Calu3 (cell line): ENCODE results near the gene ACTN2. TPM values are rescaled to one million over a fixed set of nuclear protein-coding genes. Genes with fewer than 3 reads are reported as not detected.

Experiments
- BruUV-seq: library from RNA; stranded (reverse); fragments of 400-500 nt; replicated peaks from 2 replicates; lab custom pipeline; 2021; lab: Mats Ljungman, UMichigan
- CTCF ChIA-PET: fragments of 300-600 bp; sonication (Branson Sonifier 250); formaldehyde crosslinking; loops from one replicate; lab custom pipeline; 2022; ENCODE audit warnings: antibody characterized with exemption; lab: Charles Lee
- DNase-seq: peaks from one replicate; pipeline ENCODE4 v3.0.0; 2022
- H3K27ac Mint-ChIP-seq: one replicate; pipeline ENCODE4 v1.8.0; 2022; ENCODE audit warnings: mixed read lengths; ENCODE audit not compliant: unreplicated experiment
- H3K27me3 Mint-ChIP-seq: one replicate; pipeline ENCODE4 v1.8.0; 2022; ENCODE audit warnings: mixed read lengths; ENCODE audit not compliant: unreplicated experiment
- H3K36me3 Mint-ChIP-seq: one replicate; pipeline ENCODE4 v1.8.0; 2022; ENCODE audit warnings: mild to moderate bottlenecking, moderate library complexity, mixed read lengths; ENCODE audit not compliant: insufficient read depth, unreplicated experiment
- H3K4me1 Mint-ChIP-seq: one replicate; pipeline ENCODE4 v1.8.0; 2022; ENCODE audit warnings: mild to moderate bottlenecking, low read depth, mixed read lengths; ENCODE audit not compliant: unreplicated experiment
- H3K4me3 Mint-ChIP-seq: one replicate; pipeline ENCODE4 v1.8.0; 2022; ENCODE audit warnings: mild to moderate bottlenecking, low read depth, moderate library complexity, mixed read lengths; ENCODE audit not compliant: unreplicated experiment
- H3K9me3 Mint-ChIP-seq: one replicate; pipeline ENCODE4 v1.8.0; 2022; ENCODE audit warnings: low read depth, mixed read lengths; ENCODE audit not compliant: unreplicated experiment
- CTCF ChIP-seq: fragments of 200-600 bp; IDR thresholded peaks from one replicate; pipeline ENCODE4 v1.8.0; 2022; ENCODE audit warnings: antibody characterized with exemption; ENCODE audit not compliant: unreplicated experiment
- intact Hi-C: fragments of 100-400 bp; cut with micrococcal nuclease; formaldehyde crosslinking; loops from one replicate; pipeline ENCODE4 v1.10.0; 2022; ENCODE audit not compliant: unreplicated experiment
- total RNA-seq: library from RNA; stranded (reverse); gene quantifications from 2 replicates; pipeline ENCODE4 v1.2.3, GENCODE V29; 2022

Gene ACTN2
- total RNA-seq, 1 experiment from 2014 or later = not detected

- no peak for TF ChIP-seq CTCF
- H3K4me3 Mint-ChIP-seq = no peak overlapping the region
- CTCF ChIA-PET = no interaction called here
- no peaks in the 10 kb centered on the region for H3K27me3 Mint-ChIP-seq
- no peaks in the 10 kb centered on the region for H3K36me3 Mint-ChIP-seq
- DNase-seq = no peak
- H3K9me3 Mint-ChIP-seq = no peaks in the 10 kb centered on the region
- BruUV-seq = no TSS peak
- intact Hi-C loops = no loop called here
- no peaks in the 10 kb centered on the region for H3K4me1 Mint-ChIP-seq
- H3K27ac Mint-ChIP-seq = no peak overlapping the region
These were observed 32.0 kb downstream of the ACTN2 start for GRCh38 chr1:236718328-236718727.

- Mint-ChIP-seq H3K9me3 (no peaks in the 10 kb centered on the region), H3K4me3 (no peak overlapping the region), H3K4me1 (no peaks in the 10 kb centered on the region), H3K36me3 (no peaks in the 10 kb centered on the region), H3K27ac (no peak overlapping the region), H3K27me3 (no peaks in the 10 kb centered on the region)
- no peak for DNase-seq
- CTCF ChIA-PET = no interaction called here
- intact Hi-C loops = no loop called here
- no peak for TF ChIP-seq CTCF
- no TSS peak for BruUV-seq
These were observed 33.9 kb downstream of the ACTN2 start for GRCh38 chr1:236720206-236720605.

- no peak for DNase-seq
- no peak overlapping the region for H3K27ac Mint-ChIP-seq
- H3K27me3 Mint-ChIP-seq = no peaks in the 10 kb centered on the region
- no peaks in the 10 kb centered on the region for H3K9me3 Mint-ChIP-seq
- CTCF ChIA-PET = no interaction called here
- TF ChIP-seq CTCF = no peak
- no peak overlapping the region for H3K4me3 Mint-ChIP-seq
- BruUV-seq = no TSS peak
- no peaks in the 10 kb centered on the region for H3K36me3 Mint-ChIP-seq
- H3K4me1 Mint-ChIP-seq = no peaks in the 10 kb centered on the region
- intact Hi-C loops = no loop called here
These were observed 34.3 kb downstream of the ACTN2 start for GRCh38 chr1:236720611-236721010.

- intact Hi-C loops = no loop called here
- no TSS peak for BruUV-seq
- no peak for DNase-seq
- Mint-ChIP-seq H3K4me1 (no peaks in the 10 kb centered on the region), H3K4me3 (no peak overlapping the region), H3K27ac (no peak overlapping the region), H3K9me3 (no peaks in the 10 kb centered on the region), H3K36me3 (no peaks in the 10 kb centered on the region), H3K27me3 (no peaks in the 10 kb centered on the region)
- CTCF ChIA-PET = interaction anchor here (0.7 kb wide), 1 partner anchor 34 kb away, joined by 10 read pairs; no protein-coding TSS in a partner anchor
- no peak for TF ChIP-seq CTCF
These were observed 37.8 kb downstream of the ACTN2 start for GRCh38 chr1:236724049-236724448.
